COLO668 (cell line): ENCODE data around the gene TMEM14A.

Experiments used
- DNase-seq: peaks from one replicate; lab custom pipeline; 2025; ENCODE audit not compliant: unreplicated experiment; lab: John Stamatoyannopoulos, UW

TMEM14A gene, protein sequence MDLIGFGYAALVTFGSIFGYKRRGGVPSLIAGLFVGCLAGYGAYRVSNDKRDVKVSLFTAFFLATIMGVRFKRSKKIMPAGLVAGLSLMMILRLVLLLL

DNA sequence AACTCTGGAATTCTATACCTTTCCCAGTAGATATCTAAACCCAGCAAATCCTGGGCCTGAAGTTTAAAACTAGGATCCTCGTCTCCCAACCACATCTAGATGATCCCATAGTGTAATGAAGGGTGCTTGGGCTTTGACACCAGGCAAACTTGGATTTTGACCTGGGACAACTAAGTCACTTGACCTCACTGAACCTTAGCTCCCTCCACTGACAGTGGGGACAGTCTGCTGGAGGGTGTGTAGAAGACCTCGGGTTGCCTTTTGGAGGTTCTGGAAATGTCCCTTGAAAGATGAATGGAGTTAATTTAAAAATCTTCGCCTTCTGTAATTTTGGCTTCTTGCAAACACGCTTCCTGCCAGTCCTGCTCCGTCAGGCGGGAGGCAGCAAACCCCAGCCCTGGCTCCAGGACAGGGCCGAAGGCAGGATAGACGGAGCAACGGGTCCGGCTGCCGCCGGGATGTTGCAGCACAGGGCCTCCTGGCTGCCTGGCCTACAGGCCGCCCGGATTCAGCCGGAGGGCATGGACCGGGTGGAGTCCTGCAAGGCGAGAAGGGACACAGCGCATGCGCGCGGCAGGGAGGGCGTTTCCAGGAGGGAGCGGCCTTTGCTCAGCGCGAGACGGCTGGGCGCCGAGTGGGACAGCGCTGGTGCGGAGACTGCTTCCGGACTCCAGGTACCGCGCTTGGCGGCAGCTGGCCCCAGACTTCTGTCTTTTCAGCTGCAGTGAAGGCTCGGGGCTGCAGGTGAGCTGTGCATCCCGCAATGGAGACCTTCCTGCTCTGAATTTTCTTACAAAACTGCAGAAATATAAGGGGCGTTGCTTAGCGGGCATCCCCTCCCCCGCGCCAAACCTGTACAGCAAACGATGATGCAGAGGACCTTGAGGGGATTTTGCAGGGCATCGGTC, at the start of gene TMEM14A:
Gene TMEM14A, plus strand, starts transcription at position 612 of the 908 bp plus-strand sequence. CDS start 5,990 bp downstream, outside the sequence.
- peak; percentile 95 for DNase-seq

DNA sequence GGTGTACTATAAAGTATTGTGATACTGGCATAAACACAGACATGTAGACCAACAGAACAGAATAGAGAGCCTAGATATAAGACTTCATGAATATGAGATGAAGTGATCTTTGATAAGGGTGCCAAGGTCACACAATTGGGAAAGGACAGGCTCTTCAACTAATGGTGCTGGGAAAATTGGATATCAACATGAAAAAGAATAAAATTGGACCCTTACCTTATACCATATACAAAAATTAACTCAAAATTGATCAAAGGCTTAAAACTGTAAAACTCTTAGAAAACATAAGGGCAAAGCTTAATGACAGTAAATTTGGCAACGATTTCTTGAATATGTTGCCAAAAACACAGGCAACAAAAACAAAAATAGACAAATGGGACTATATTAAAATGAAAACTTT, 49.3 kb upstream of the TMEM14A start:
- no peak for DNase-seq

GRCh38 chr6:52622810-52623209, 48.1 kb upstream of the TMEM14A start:
- no peak for DNase-seq

DNA sequence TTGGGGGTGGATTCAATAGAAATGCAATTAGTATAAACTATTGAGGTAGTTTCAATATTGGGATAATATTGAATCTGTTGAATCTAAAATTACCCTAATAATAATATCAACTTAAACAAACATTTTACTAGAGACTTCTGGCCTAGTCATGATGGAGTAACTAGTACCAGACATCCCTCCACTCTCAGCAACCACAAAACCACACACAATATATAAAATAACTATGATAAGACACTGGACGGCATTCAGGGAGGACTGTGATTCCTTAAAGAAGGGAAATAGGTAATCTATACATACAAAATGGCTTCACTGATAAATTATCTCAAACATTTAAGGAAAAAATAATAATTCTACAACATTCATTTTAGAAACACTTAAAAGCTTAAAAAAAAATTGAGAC, 38.9 kb upstream of the TMEM14A start:
- DNase-seq, result no peak

GRCh38 chr6:52634211-52634610, 36.7 kb upstream of the TMEM14A start:
- DNase-seq, result no peak

GRCh38 chr6:52635049-52635577, 35.8 kb upstream of the TMEM14A start:
- no peak for DNase-seq

DNA sequence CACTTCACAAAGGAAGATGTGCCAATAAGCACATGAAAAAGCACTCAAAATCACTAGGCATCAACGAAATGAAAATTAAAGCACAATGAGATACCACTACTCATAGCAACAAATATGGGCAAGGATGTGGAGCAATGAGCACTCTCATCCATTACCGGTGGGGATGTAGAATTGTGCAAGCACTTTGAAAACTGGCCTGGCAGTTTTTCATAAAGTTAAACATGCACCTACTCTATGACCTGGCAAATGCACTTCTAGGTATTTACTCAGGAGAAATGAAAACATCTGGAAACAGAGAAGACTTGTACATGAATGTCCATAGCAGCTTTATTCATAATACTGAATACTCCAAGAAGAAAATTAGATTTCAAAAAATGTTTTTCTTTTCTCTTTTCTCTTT, 34.1 kb upstream of the TMEM14A start:
- no peak for DNase-seq

- DNase-seq, result no peak
These were observed 31.4 kb upstream of the TMEM14A start for GRCh38 chr6:52639493-52639892.

- DNase-seq, result no peak
These were observed 30.7 kb upstream of the TMEM14A start for GRCh38 chr6:52640170-52640569.

- DNase-seq, result no peak
These were observed 30.0 kb upstream of the TMEM14A start for GRCh38 chr6:52640916-52641315.

GRCh38 chr6:52641388-52641787, 29.5 kb upstream of the TMEM14A start:
- no peak for DNase-seq

- no peak for DNase-seq
These were observed 29.1 kb upstream of the TMEM14A start for GRCh38 chr6:52641826-52642225.

- no peak for DNase-seq
These were observed 28.5 kb upstream of the TMEM14A start for GRCh38 chr6:52642368-52642767.

- DNase-seq, result no peak
These were observed 27.8 kb upstream of the TMEM14A start for GRCh38 chr6:52643158-52643557.

GRCh38 chr6:52644253-52644652, 26.7 kb upstream of the TMEM14A start:
- no peak for DNase-seq

- no peak for DNase-seq
These were observed 24.9 kb upstream of the TMEM14A start for GRCh38 chr6:52645976-52646375.

DNA sequence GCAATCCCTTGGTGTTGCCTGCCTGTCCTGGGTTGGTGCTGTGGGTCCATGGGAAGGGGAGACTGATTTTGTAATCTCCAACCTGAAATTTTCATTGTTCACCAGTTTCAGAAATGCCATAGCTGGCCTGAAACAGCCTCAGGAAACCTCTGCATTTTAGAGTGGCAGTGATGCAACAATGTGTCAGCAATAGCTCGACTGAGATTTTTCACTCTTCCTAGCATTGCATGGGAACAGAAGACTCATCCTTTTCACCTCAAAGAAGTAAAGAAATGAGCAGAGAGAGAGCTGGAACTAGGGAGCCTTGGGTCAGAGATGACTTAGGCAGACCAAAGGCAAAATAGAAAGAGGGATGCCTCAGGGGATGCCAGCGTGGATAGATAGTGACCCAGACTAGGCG, 23.7 kb upstream of the TMEM14A start:
- no peak for DNase-seq

GRCh38 chr6:52649536-52650160, 21.3 kb upstream of the TMEM14A start:
- DNase-seq, result no peak

- DNase-seq, result no peak
These were observed 20.0 kb upstream of the TMEM14A start for GRCh38 chr6:52650941-52651340.

DNA sequence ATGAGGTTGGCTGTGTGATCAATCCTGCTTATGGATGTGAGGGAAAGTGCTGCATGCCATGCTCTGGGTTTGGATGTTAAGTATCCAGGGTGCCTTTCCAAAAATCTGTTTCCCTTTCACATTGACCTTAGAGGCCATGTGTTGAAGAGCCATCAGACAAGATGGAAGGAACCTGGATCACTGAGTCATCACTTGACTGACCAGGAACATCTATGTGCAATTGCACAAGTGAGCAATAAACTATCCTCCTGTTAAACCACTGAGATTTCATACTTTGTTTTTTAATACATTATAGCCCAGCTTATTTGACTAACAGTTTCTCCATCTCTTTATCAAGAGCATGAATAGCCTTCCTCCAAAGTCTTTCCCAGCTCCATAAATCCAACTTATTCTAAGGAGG, 17.8 kb upstream of the TMEM14A start:
- DNase-seq, result no peak

GRCh38 chr6:52654007-52654406, 16.9 kb upstream of the TMEM14A start:
- DNase-seq, result no peak

- DNase-seq, result no peak
These were observed 16.3 kb upstream of the TMEM14A start for GRCh38 chr6:52654592-52654991.
